ENCODE results near the gene GLOD4. TPM values are rescaled to one million over a fixed set of nuclear protein-coding genes. Genes with fewer than 3 reads are reported as not detected.
"Not testable (repeated sequence)": the region's sequence is repeated elsewhere in the genome, so short reads cannot be mapped to it uniquely, and the experiment has no call there.

The GLOD4 gene
- total and polyA plus RNA-seq, 2 donors (not counting 1 experiment from before 2014, with no cell fraction given) = 31.7 to 62.8 TPM

- Histone ChIP-seq H2AFZ (ENCODE audit: low read length) (peak overlapping the region; percentile 80), H3K36me3 (ENCODE audit: control insufficient read depth, insufficient read depth, low read length) (peaks cover 10% of the 10 kb centered on the region)
Observed at GRCh38 chr17:751269-752001, 30.6 kb downstream of the GLOD4 start.

GRCh38 chr17:750431-751037, 31.5 kb downstream of the GLOD4 start:
- peak overlapping the region in 3 of 4 experiments; percentile 78 to 86 (median 81) for H3K4me3 ChIP-seq (replicated peaks in 1 of 4; ENCODE audit: control extremely low read depth in 1 of 4, insufficient read depth in 1 of 4, low read depth in 3 of 4, low read length in 4 of 4)
- H3K79me2 ChIP-seq (ENCODE audit: control insufficient read depth, insufficient read depth, low read length) = peaks cover 32% of the 10 kb centered on the region
- TF ChIP-seq EZH2 (IDR thresholded peaks at IDR 0.05; ENCODE audit: low read length, missing control alignments) (no peak), CTCF (conservative IDR thresholded peaks at IDR 0.05 in 1 of 2, IDR thresholded peaks at IDR 0.05 in 1 of 2; ENCODE audit: low read depth in 1 of 2, low read length in 2 of 2) (no peak)
- no peak overlapping the region for H2AFZ ChIP-seq (ENCODE audit: low read length)
- H3K4me2 ChIP-seq (ENCODE audit: extremely low read depth, insufficient read depth, low read length) = peak overlapping the region; percentile 90
- H3K9me3 ChIP-seq (ENCODE audit: control insufficient read depth, insufficient read depth, low read depth, low read length) = no peaks in the 10 kb centered on the region
- H3K36me3 ChIP-seq (ENCODE audit: control insufficient read depth, insufficient read depth, low read length) = peaks cover 14% of the 10 kb centered on the region
- H3K9ac ChIP-seq (ENCODE audit: insufficient read depth, low read length) = no peak overlapping the region
- no peaks in the 10 kb centered on the region for H4K20me1 ChIP-seq (ENCODE audit: control insufficient read depth, extremely low read depth, insufficient read depth, low read length)
- DNase-seq (ENCODE audit: low read depth in 2 of 2) = no peak
- H3K27ac ChIP-seq (ENCODE audit: insufficient read depth, low read length) = no peak overlapping the region
- H3K4me1 ChIP-seq (ENCODE audit: control insufficient read depth, extremely low read depth, insufficient read depth, low read length) = peaks cover 4% of the 10 kb centered on the region
- no peaks in the 10 kb centered on the region for H3K27me3 ChIP-seq (ENCODE audit: control insufficient read depth, insufficient read depth, low read length)

More at GRCh38 chr17:751269-752001, 30.6 kb downstream of the GLOD4 start:
- peak; percentile 39 to 54 for DNase-seq (ENCODE audit: low read depth in 2 of 2)
- peak overlapping the region; percentile 78 to 89 (median 84) for H3K4me3 ChIP-seq (replicated peaks in 1 of 4; ENCODE audit: control extremely low read depth in 1 of 4, insufficient read depth in 1 of 4, low read depth in 3 of 4, low read length in 4 of 4)
- H3K79me2 ChIP-seq (ENCODE audit: control insufficient read depth, insufficient read depth, low read length) = peaks cover 32% of the 10 kb centered on the region
- no peaks in the 10 kb centered on the region for H4K20me1 ChIP-seq (ENCODE audit: control insufficient read depth, extremely low read depth, insufficient read depth, low read length)
- peak overlapping the region; percentile 80 for H3K27ac ChIP-seq (ENCODE audit: insufficient read depth, low read length)
- peak overlapping the region; percentile 90 for H3K9ac ChIP-seq (ENCODE audit: insufficient read depth, low read length)
- peaks cover 4% of the 10 kb centered on the region for H3K4me1 ChIP-seq (ENCODE audit: control insufficient read depth, extremely low read depth, insufficient read depth, low read length)
- peak overlapping the region; percentile 90 for H3K4me2 ChIP-seq (ENCODE audit: extremely low read depth, insufficient read depth, low read length)
- no peaks in the 10 kb centered on the region for H3K27me3 ChIP-seq (ENCODE audit: control insufficient read depth, insufficient read depth, low read length)
- no peaks in the 10 kb centered on the region for H3K9me3 ChIP-seq (ENCODE audit: control insufficient read depth, insufficient read depth, low read depth, low read length)
- TF ChIP-seq CTCF (conservative IDR thresholded peaks at IDR 0.05 in 1 of 2, IDR thresholded peaks at IDR 0.05 in 1 of 2; ENCODE audit: low read depth in 1 of 2, low read length in 2 of 2) = no peak
- TF ChIP-seq EZH2 (IDR thresholded peaks at IDR 0.05; ENCODE audit: low read length, missing control alignments) = no peak

- H3K27me3 ChIP-seq (ENCODE audit: control insufficient read depth, insufficient read depth, low read length); H3K27ac ChIP-seq (ENCODE audit: insufficient read depth, low read length); H3K9ac ChIP-seq (ENCODE audit: insufficient read depth, low read length); H3K4me1 ChIP-seq (ENCODE audit: control insufficient read depth, extremely low read depth, insufficient read depth, low read length); H3K9me3 ChIP-seq (ENCODE audit: control insufficient read depth, insufficient read depth, low read depth, low read length); DNase-seq (ENCODE audit: low read depth in 2 of 2); H4K20me1 ChIP-seq (ENCODE audit: control insufficient read depth, extremely low read depth, insufficient read depth, low read length); H3K4me3 ChIP-seq (replicated peaks in 1 of 4; ENCODE audit: control extremely low read depth in 1 of 4, insufficient read depth in 1 of 4, low read depth in 3 of 4, low read length in 4 of 4); H2AFZ ChIP-seq (ENCODE audit: low read length); H3K4me2 ChIP-seq (ENCODE audit: extremely low read depth, insufficient read depth, low read length): not testable (repeated sequence)
- peaks cover 32% of the 10 kb centered on the region for H3K79me2 ChIP-seq (ENCODE audit: control insufficient read depth, insufficient read depth, low read length)
- H3K36me3 ChIP-seq (ENCODE audit: control insufficient read depth, insufficient read depth, low read length) = peaks cover 22% of the 10 kb centered on the region
Observed at GRCh38 chr17:749359-749758, 32.7 kb downstream of the GLOD4 start.

GRCh38 chr17:748604-749003, 33.5 kb downstream of the GLOD4 start:
- not testable (repeated sequence) for H3K27me3 ChIP-seq (ENCODE audit: control insufficient read depth, insufficient read depth, low read length); H3K4me2 ChIP-seq (ENCODE audit: extremely low read depth, insufficient read depth, low read length); H3K4me3 ChIP-seq (replicated peaks in 1 of 4; ENCODE audit: control extremely low read depth in 1 of 4, insufficient read depth in 1 of 4, low read depth in 3 of 4, low read length in 4 of 4); DNase-seq (ENCODE audit: low read depth in 2 of 2); H3K27ac ChIP-seq (ENCODE audit: insufficient read depth, low read length); H3K4me1 ChIP-seq (ENCODE audit: control insufficient read depth, extremely low read depth, insufficient read depth, low read length); H2AFZ ChIP-seq (ENCODE audit: low read length); H3K9ac ChIP-seq (ENCODE audit: insufficient read depth, low read length); H4K20me1 ChIP-seq (ENCODE audit: control insufficient read depth, extremely low read depth, insufficient read depth, low read length); H3K9me3 ChIP-seq (ENCODE audit: control insufficient read depth, insufficient read depth, low read depth, low read length)
- peaks cover 27% of the 10 kb centered on the region for H3K36me3 ChIP-seq (ENCODE audit: control insufficient read depth, insufficient read depth, low read length)
- peaks cover 32% of the 10 kb centered on the region for H3K79me2 ChIP-seq (ENCODE audit: control insufficient read depth, insufficient read depth, low read length)

Data from fibroblast of lung (primary cell).